Right atrium auricular region (tissue), 2 donors: ENCODE results near the gene MALRD1. TPM values are rescaled to one million over a fixed set of nuclear protein-coding genes. Genes with fewer than 3 reads are reported as not detected.

Source experiments
- DNase-seq: peaks from one replicate; pipeline ENCODE4 v3.0.0-alpha.2; 2019; ENCODE audit warnings: low spot score
- H3K27ac ChIP-seq, 2 donors: fragments of 200-600 bp; sonication (generic); 1 replicate in 1 of 2; 2 replicates in 1 of 2; pipeline ENCODE4 v1.5.1; 2016 to 2019
- H3K27me3 ChIP-seq, 2 donors: fragments of 200-600 bp; sonication (generic); one replicate each; pipeline versions ENCODE4 v1.5.1 to v1.6.0; 2017 to 2019
- H3K36me3 ChIP-seq: fragments of 200-600 bp; sonication (generic); one replicate; pipeline ENCODE4 v1.5.1; 2016
- H3K4me1 ChIP-seq, 2 donors: fragments of 200-600 bp; sonication (generic); one replicate each; pipeline versions ENCODE4 v1.5.1 to v1.6.0; 2017 to 2019
- H3K4me3 ChIP-seq, 2 donors: fragments of 200-600 bp; sonication (generic); 1 replicate in 1 of 2; 2 replicates in 1 of 2; pipeline ENCODE4 v1.5.1; 2017 to 2019; ENCODE audit warnings: mild to moderate bottlenecking in 1 of 2, moderate library complexity in 1 of 2
- H3K9me3 ChIP-seq, 2 donors: fragments of 200-600 bp; sonication (generic); one replicate each; pipeline ENCODE4 v1.5.1; 2019
- CTCF ChIP-seq, 2 donors: fragments of 200-600 bp; sonication (generic); IDR thresholded peaks; one replicate each; pipeline ENCODE4 v1.5.1; 2019; ENCODE audit warnings: antibody characterized with exemption in 2 of 2
- total RNA-seq, 2 donors: library from RNA; depleted of rRNA; stranded (reverse); fragments of >200 nt; gene quantifications; one replicate each; pipeline ENCODE4 v1.1.0, GENCODE V29; 2016

MALRD1 gene
- total RNA-seq, 2 donors from 2014 or later, result 0.71 to 1.3 TPM

- Histone ChIP-seq H3K4me1 (no peaks in the 10 kb centered on the region), H3K27ac (no peak overlapping the region), H3K4me3 (no peak overlapping the region), H3K27me3 (no peaks in the 10 kb centered on the region), H3K9me3 (no peaks in the 10 kb centered on the region), H3K36me3 (no peaks in the 10 kb centered on the region)
- no peak for TF ChIP-seq CTCF (IDR thresholded peaks at IDR 0.05)
- DNase-seq, result no peak
These were observed 201.9 kb downstream of the MALRD1 start for GRCh38 chr10:19250546-19250945.

GRCh38 chr10:19252531-19252930, 203.9 kb downstream of the MALRD1 start:
- H3K27ac ChIP-seq, result no peak overlapping the region
- no peaks in the 10 kb centered on the region for H3K4me1 ChIP-seq
- H3K4me3 ChIP-seq, result no peak overlapping the region
- H3K36me3 ChIP-seq, result no peaks in the 10 kb centered on the region
- H3K9me3 ChIP-seq, result no peaks in the 10 kb centered on the region
- DNase-seq, result no peak
- no peak for TF ChIP-seq CTCF (IDR thresholded peaks at IDR 0.05)
- no peaks in the 10 kb centered on the region for H3K27me3 ChIP-seq

GRCh38 chr10:19256331-19256730, 207.7 kb downstream of the MALRD1 start:
- Histone ChIP-seq H3K4me3 (no peak overlapping the region), H3K27me3 (no peaks in the 10 kb centered on the region), H3K27ac (no peak overlapping the region), H3K36me3 (no peaks in the 10 kb centered on the region), H3K9me3 (no peaks in the 10 kb centered on the region), H3K4me1 (no peaks in the 10 kb centered on the region)
- DNase-seq, result no peak
- TF ChIP-seq CTCF (IDR thresholded peaks at IDR 0.05), result no peak

GRCh38 chr10:19263262-19263661, 214.7 kb downstream of the MALRD1 start:
- Histone ChIP-seq H3K36me3 (no peaks in the 10 kb centered on the region), H3K9me3 (no peaks in the 10 kb centered on the region), H3K27me3 (no peaks in the 10 kb centered on the region), H3K4me1 (no peaks in the 10 kb centered on the region), H3K4me3 (no peak overlapping the region), H3K27ac (no peak overlapping the region)
- TF ChIP-seq CTCF (IDR thresholded peaks at IDR 0.05), result no peak
- no peak for DNase-seq

GRCh38 chr10:19283285-19283684, 234.7 kb downstream of the MALRD1 start:
- no peak overlapping the region for H3K4me3 ChIP-seq
- no peaks in the 10 kb centered on the region for H3K36me3 ChIP-seq
- no peaks in the 10 kb centered on the region for H3K27me3 ChIP-seq
- no peak for DNase-seq
- H3K4me1 ChIP-seq, result no peaks in the 10 kb centered on the region
- H3K9me3 ChIP-seq, result no peaks in the 10 kb centered on the region
- no peak overlapping the region for H3K27ac ChIP-seq
- TF ChIP-seq CTCF (IDR thresholded peaks at IDR 0.05), result no peak

GRCh38 chr10:19283786-19284185, 235.2 kb downstream of the MALRD1 start:
- DNase-seq, result no peak
- no peaks in the 10 kb centered on the region for H3K4me1 ChIP-seq
- TF ChIP-seq CTCF (IDR thresholded peaks at IDR 0.05), result no peak
- H3K27ac ChIP-seq, result no peak overlapping the region
- no peaks in the 10 kb centered on the region for H3K36me3 ChIP-seq
- H3K9me3 ChIP-seq, result no peaks in the 10 kb centered on the region
- H3K27me3 ChIP-seq, result no peaks in the 10 kb centered on the region
- no peak overlapping the region for H3K4me3 ChIP-seq
